Trophoblast cell (in vitro differentiated cells and primary cell): ENCODE results near the gene IFT74. TPM values are rescaled to one million over a fixed set of nuclear protein-coding genes. Genes with fewer than 3 reads are reported as not detected.

Experiments
- DNase-seq, 2 donors: peaks; one replicate each; pipeline ENCODE4 v3.0.0-alpha.2; 2016
- H2AFZ ChIP-seq: 2 replicates; pipeline ENCODE4 v1.6.1; 2013; ENCODE audit warnings: low read length, moderate library complexity, mild to moderate bottlenecking; ENCODE audit not compliant: insufficient read depth, poor library complexity
- H2AK5ac ChIP-seq: 2 replicates; pipeline ENCODE4 v1.6.1; 2013; ENCODE audit warnings: mild to moderate bottlenecking, low read length
- H2BK120ac ChIP-seq: 2 replicates; pipeline ENCODE4 v1.6.1; 2013; ENCODE audit warnings: low read length, mild to moderate bottlenecking, moderate library complexity; ENCODE audit not compliant: insufficient read depth, poor library complexity
- H2BK12ac ChIP-seq: 2 replicates; pipeline ENCODE4 v1.6.1; 2013; ENCODE audit warnings: mild to moderate bottlenecking, low read length, moderate library complexity
- H2BK5ac ChIP-seq: 2 replicates; pipeline ENCODE4 v1.6.1; 2013; ENCODE audit warnings: low read length, low read depth, moderate library complexity, mild to moderate bottlenecking; ENCODE audit not compliant: poor library complexity
- H3K14ac ChIP-seq: 2 replicates; pipeline ENCODE4 v1.6.1; 2013; ENCODE audit warnings: mild to moderate bottlenecking, low read length
- H3K18ac ChIP-seq: 2 replicates; pipeline ENCODE4 v1.6.1; 2013; ENCODE audit warnings: mild to moderate bottlenecking, low read length
- H3K23ac ChIP-seq: 2 replicates; pipeline ENCODE4 v1.6.1; 2013; ENCODE audit warnings: low read length
- H3K27ac ChIP-seq: 2 replicates; pipeline ENCODE4 v1.5.1; 2013; ENCODE audit warnings: low read depth, mild to moderate bottlenecking, inconsistent platforms, low read length, moderate library complexity
- H3K27me3 ChIP-seq: 2 replicates; pipeline ENCODE4 v1.6.1; 2013; ENCODE audit warnings: inconsistent platforms, mild to moderate bottlenecking, low read length, moderate library complexity; ENCODE audit not compliant: insufficient read depth
- H3K36me3 ChIP-seq, 2 experiments: 1 replicate in 1 of 2; 2 replicates in 1 of 2; pipeline ENCODE4 v1.6.1; 2013; ENCODE audit warnings: low read length in 2 of 2, mild to moderate bottlenecking in 2 of 2, moderate library complexity in 1 of 2; ENCODE audit not compliant: insufficient read depth in 2 of 2, control insufficient read depth in 1 of 2
- H3K4ac ChIP-seq: 2 replicates; pipeline ENCODE4 v1.6.1; 2013; ENCODE audit warnings: low read depth, mild to moderate bottlenecking, low read length, moderate library complexity
- H3K4me1 ChIP-seq, 2 experiments: 1 replicate in 1 of 2; 2 replicates in 1 of 2; pipeline ENCODE4 v1.6.1; 2013; ENCODE audit warnings: low read length in 2 of 2, mild to moderate bottlenecking in 2 of 2, moderate library complexity in 1 of 2; ENCODE audit not compliant: insufficient read depth in 2 of 2, control insufficient read depth in 1 of 2
- H3K4me2 ChIP-seq: 2 replicates; pipeline ENCODE4 v1.6.1; 2013; ENCODE audit warnings: inconsistent platforms, mild to moderate bottlenecking, low read length, moderate library complexity
- H3K4me3 ChIP-seq: 2 replicates; pipeline ENCODE4 v1.5.1; 2013; ENCODE audit warnings: mild to moderate bottlenecking, low read depth, low read length, inconsistent platforms
- H3K79me1 ChIP-seq: one replicate; pipeline ENCODE4 v1.6.1; 2013; ENCODE audit warnings: low read length
- H3K79me2 ChIP-seq: 2 replicates; pipeline ENCODE4 v1.6.1; 2013; ENCODE audit warnings: low read length, mild to moderate bottlenecking; ENCODE audit not compliant: control insufficient read depth, insufficient read depth, poor library complexity
- H3K9ac ChIP-seq: 2 replicates; pipeline ENCODE4 v1.6.1; 2013; ENCODE audit warnings: mild to moderate bottlenecking, low read length
- H3K9me3 ChIP-seq: 2 replicates; pipeline ENCODE4 v1.6.1; 2013; ENCODE audit warnings: low read depth, mild to moderate bottlenecking, control low read depth, inconsistent platforms, low read length; ENCODE audit not compliant: insufficient read depth
- H4K12ac ChIP-seq: 2 replicates; pipeline ENCODE4 v1.6.1; 2013; ENCODE audit warnings: low read depth, mild to moderate bottlenecking, low read length, moderate library complexity
- H4K8ac ChIP-seq: 2 replicates; pipeline ENCODE4 v1.6.1; 2013; ENCODE audit warnings: low read depth, mild to moderate bottlenecking, low read length, moderate library complexity
- H4K91ac ChIP-seq: one replicate; pipeline ENCODE4 v1.6.1; 2013; ENCODE audit warnings: low read depth, mild to moderate bottlenecking, low read length, moderate library complexity
- WGBS: extraction: QIAGEN DNeasy Blood & Tissue Kit; methylation state at CpG from one replicate; pipeline ENCODE4 v1.1.7; 2013; ENCODE audit warnings: missing lambda C conversion rate; ENCODE audit not compliant: insufficient read length, insufficient coverage; ENCODE audit errors: extremely low coverage; 5-methylcytosine and 5-hydroxymethylcytosine counted together
- polyA plus RNA-seq: library from polyadenylated mRNA; stranded (reverse); fragments of 200-250 nt; gene quantifications from 2 replicates; pipeline ENCODE4 v1.2.3, GENCODE V29; 2013

The IFT74 gene
- polyA plus RNA-seq: 9.0 and 9.5 TPM in 2 replicates

- H3K14ac ChIP-seq: peak within 1 kb of the TSS; percentile 34
- peak within 1 kb of the TSS; percentile 91 for H2AFZ ChIP-seq
- peak within 1 kb of the TSS; percentile 77 for H4K91ac ChIP-seq
- peak within 1 kb of the TSS; percentile 49 for H3K27ac ChIP-seq
- H3K9ac ChIP-seq: peak within 1 kb of the TSS; percentile 92
- H3K4me1 ChIP-seq: no peaks in the 10 kb centered on the region
- H3K4ac ChIP-seq: peak within 1 kb of the TSS; percentile 12
- no peak within 1 kb of the TSS for H2BK12ac ChIP-seq
- peaks cover 8% of the 10 kb centered on the region for H3K79me1 ChIP-seq
- peak within 1 kb of the TSS; percentile 89 for H4K8ac ChIP-seq
- no CpG with 5 or more reads among the region's 53 CpGs for WGBS
- no peaks in the 10 kb centered on the region for H3K9me3 ChIP-seq
- peaks cover 3% of the 10 kb centered on the region for H3K79me2 ChIP-seq
- H2BK5ac ChIP-seq: peak within 1 kb of the TSS; percentile 26
- no peak within 1 kb of the TSS for H2BK120ac ChIP-seq
- no peak within 1 kb of the TSS for H2AK5ac ChIP-seq
- no peaks in the 10 kb centered on the region for H3K27me3 ChIP-seq
- H4K12ac ChIP-seq: peak within 1 kb of the TSS; percentile 77
- peak within 1 kb of the TSS; percentile 47 for H3K18ac ChIP-seq
- H3K23ac ChIP-seq: no peak within 1 kb of the TSS
- no peaks in the 10 kb centered on the region for H3K36me3 ChIP-seq
- DNase-seq: peak; percentile 95 to 100
- peak within 1 kb of the TSS; percentile 92 for H3K4me2 ChIP-seq
- H3K4me3 ChIP-seq: peak within 1 kb of the TSS; percentile 83
Measured at GRCh38 chr9:26955921-26956859, at the start of gene IFT74. TSS of gene IFT74 (plus strand) at chr9:26956412. CDS start at chr9:26961968, 5,556 bp downstream.

DNA sequence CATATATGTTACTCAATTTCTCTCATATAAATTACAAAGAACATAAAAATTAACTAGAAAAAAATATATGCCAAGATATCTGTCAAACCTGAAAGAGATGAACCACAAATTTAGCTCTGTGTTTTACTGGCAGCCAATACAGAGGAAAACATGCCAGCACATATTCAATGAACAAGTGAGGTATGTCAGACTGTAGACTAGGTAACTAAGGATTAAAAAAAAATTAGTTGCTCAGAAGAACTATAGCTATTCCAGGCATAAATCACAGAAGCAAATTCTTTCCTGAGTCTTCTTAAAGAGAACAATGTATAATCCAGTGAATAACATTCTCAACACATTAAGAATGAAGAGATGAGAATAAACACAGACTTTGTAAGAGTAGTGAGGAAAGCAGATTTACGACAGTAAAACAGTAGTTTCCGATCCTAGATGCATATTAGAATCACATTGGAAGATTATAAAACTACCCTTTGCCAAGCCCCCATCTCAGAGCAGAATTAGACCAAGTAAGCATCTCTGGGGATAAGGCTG lies 43.0 kb upstream of the IFT74 start:
- H3K27me3 ChIP-seq: no peaks in the 10 kb centered on the region
- no peak overlapping the region for H3K4me3 ChIP-seq
- H3K9me3 ChIP-seq: no peaks in the 10 kb centered on the region
- no peaks in the 10 kb centered on the region for H3K4me1 ChIP-seq
- no peak overlapping the region for H4K91ac ChIP-seq
- no peak overlapping the region for H4K12ac ChIP-seq
- H3K23ac ChIP-seq: no peak overlapping the region
- H2BK5ac ChIP-seq: no peak overlapping the region
- H3K14ac ChIP-seq: no peak overlapping the region
- H4K8ac ChIP-seq: no peak overlapping the region
- no peaks in the 10 kb centered on the region for H3K79me2 ChIP-seq
- no peak overlapping the region for H2BK120ac ChIP-seq
- no peak for DNase-seq
- H3K9ac ChIP-seq: no peak overlapping the region
- no peak overlapping the region for H2BK12ac ChIP-seq
- H3K4me2 ChIP-seq: no peak overlapping the region
- no peak overlapping the region for H2AFZ ChIP-seq
- H3K79me1 ChIP-seq: no peaks in the 10 kb centered on the region
- H2AK5ac ChIP-seq: no peak overlapping the region
- no CpG with 5 or more reads among the region's 2 CpGs for WGBS
- H3K27ac ChIP-seq: no peak overlapping the region
- no peak overlapping the region for H3K18ac ChIP-seq
- H3K4ac ChIP-seq: no peak overlapping the region
- peaks cover 15% of the 10 kb centered on the region in 2 experiments for H3K36me3 ChIP-seq

DNA sequence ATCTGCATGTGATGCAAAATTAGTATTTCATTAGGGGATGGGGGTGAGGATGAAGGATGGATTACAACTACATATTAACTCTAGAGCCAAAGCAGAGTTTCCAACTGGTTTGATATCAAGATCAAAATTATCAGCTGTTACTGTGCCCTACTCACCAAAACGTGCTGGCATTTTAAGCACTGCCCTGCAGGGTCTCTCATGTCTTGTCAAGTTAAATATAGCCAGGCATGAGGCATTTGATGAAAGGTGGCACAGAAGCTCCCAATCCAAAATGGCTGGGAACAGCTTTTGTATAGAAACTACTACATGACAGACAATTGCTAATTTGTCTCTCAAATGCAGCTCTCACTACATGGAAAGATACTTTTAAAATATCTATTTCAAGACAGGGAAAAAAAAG lies 36.5 kb upstream of the IFT74 start:
- Histone ChIP-seq H3K79me2 (no peaks in the 10 kb centered on the region), H3K4me3 (no peak overlapping the region), H3K4ac (no peak overlapping the region), H3K9ac (no peak overlapping the region), H3K27ac (no peak overlapping the region), H2AFZ (no peak overlapping the region), H3K14ac (no peak overlapping the region), H3K79me1 (no peaks in the 10 kb centered on the region), H4K12ac (no peak overlapping the region), H3K36me3 (peaks cover 11 to 25% of the 10 kb centered on the region in 2 experiments), H3K9me3 (no peaks in the 10 kb centered on the region), H3K4me1 (no peaks in the 10 kb centered on the region), H2BK120ac (no peak overlapping the region), H3K18ac (no peak overlapping the region), H3K23ac (no peak overlapping the region), H4K91ac (no peak overlapping the region), H3K4me2 (no peak overlapping the region), H3K27me3 (no peaks in the 10 kb centered on the region), H2AK5ac (no peak overlapping the region), H2BK5ac (no peak overlapping the region), H4K8ac (no peak overlapping the region), H2BK12ac (no peak overlapping the region)
- no CpG with 5 or more reads among the region's 1 CpG for WGBS
- no peak for DNase-seq

DNA sequence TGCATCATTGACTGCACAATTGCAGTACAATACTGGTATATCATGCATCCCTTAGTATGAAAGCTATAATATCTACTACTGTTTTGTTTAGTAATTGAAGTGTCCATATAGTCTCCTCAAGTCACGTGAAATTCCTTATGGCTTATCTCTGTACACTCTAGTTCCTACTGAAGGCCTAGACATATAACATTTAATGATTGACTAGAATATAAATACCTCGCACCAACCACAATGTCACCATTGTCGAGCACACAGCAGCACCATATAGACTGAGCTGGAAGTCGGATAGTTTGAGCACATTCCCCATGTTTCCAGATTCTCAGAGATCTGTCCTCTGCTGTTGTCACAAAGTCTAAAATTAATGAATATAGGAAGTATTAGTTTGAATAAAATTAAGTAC lies 30.6 kb upstream of the IFT74 start:
- H3K27me3 ChIP-seq: no peaks in the 10 kb centered on the region
- H3K18ac ChIP-seq: no peak overlapping the region
- H3K36me3 ChIP-seq: peaks cover 21 to 23% of the 10 kb centered on the region in 2 experiments
- H3K4ac ChIP-seq: no peak overlapping the region
- H4K91ac ChIP-seq: no peak overlapping the region
- no peak overlapping the region for H2BK5ac ChIP-seq
- H2BK120ac ChIP-seq: no peak overlapping the region
- H3K79me2 ChIP-seq: no peaks in the 10 kb centered on the region
- no peak overlapping the region for H3K4me2 ChIP-seq
- no peaks in the 10 kb centered on the region for H3K9me3 ChIP-seq
- no peak overlapping the region for H4K8ac ChIP-seq
- no peak overlapping the region for H4K12ac ChIP-seq
- no peaks in the 10 kb centered on the region for H3K79me1 ChIP-seq
- no peak overlapping the region for H3K23ac ChIP-seq
- no CpG with 5 or more reads among the region's 4 CpGs for WGBS
- no peak overlapping the region for H3K9ac ChIP-seq
- H2AK5ac ChIP-seq: no peak overlapping the region
- no peak overlapping the region for H3K14ac ChIP-seq
- H2AFZ ChIP-seq: no peak overlapping the region
- no peaks in the 10 kb centered on the region for H3K4me1 ChIP-seq
- no peak overlapping the region for H3K27ac ChIP-seq
- DNase-seq: no peak
- no peak overlapping the region for H2BK12ac ChIP-seq
- H3K4me3 ChIP-seq: no peak overlapping the region
